Mesenchymal stem cell (in vitro differentiated cells and primary cell): ENCODE results near the gene SMIM45.
A peak's percentile ranks its signal among the peaks of the same experiment; 100 is the strongest.
"Not testable (repeated sequence)": the region's sequence is repeated elsewhere in the genome, so short reads cannot be mapped to it uniquely, and the experiment has no call there.

Experiments used
- DNase-seq: peaks from one replicate; pipeline ENCODE4 v3.0.0-alpha.2; 2013
- H2AFZ ChIP-seq: one replicate; pipeline ENCODE4 v1.6.1; 2013; ENCODE audit warnings: low read depth, mild to moderate bottlenecking, control low read depth, inconsistent platforms, low read length, moderate library complexity
- H2AK5ac ChIP-seq: 2 replicates; pipeline ENCODE4 v1.6.1; 2013; ENCODE audit warnings: low read length, moderate library complexity, mild to moderate bottlenecking, inconsistent platforms; ENCODE audit not compliant: severe bottlenecking
- H2BK120ac ChIP-seq: one replicate; pipeline ENCODE4 v1.6.1; 2013; ENCODE audit warnings: low read depth, mild to moderate bottlenecking, inconsistent platforms, low read length, moderate library complexity
- H2BK12ac ChIP-seq, 2 experiments: one replicate each; pipeline ENCODE4 v1.6.1; 2013; ENCODE audit warnings: inconsistent platforms in 2 of 2, low read length in 2 of 2, mild to moderate bottlenecking in 2 of 2, moderate library complexity in 2 of 2, control low read depth in 1 of 2
- H2BK15ac ChIP-seq: one replicate; pipeline ENCODE4 v1.6.1; 2013; ENCODE audit warnings: mild to moderate bottlenecking, low read depth, inconsistent platforms; ENCODE audit not compliant: poor library complexity, severe bottlenecking
- H2BK5ac ChIP-seq: 2 replicates; pipeline ENCODE4 v1.6.1; 2013; ENCODE audit warnings: low read depth, mild to moderate bottlenecking, low read length, control low read depth, inconsistent platforms; ENCODE audit not compliant: poor library complexity, severe bottlenecking
- H3K14ac ChIP-seq, 2 experiments: one replicate each; pipeline ENCODE4 v1.6.1; 2013; ENCODE audit warnings: inconsistent platforms in 2 of 2, low read length in 2 of 2, control low read depth in 1 of 2, mild to moderate bottlenecking in 1 of 2, moderate library complexity in 1 of 2
- H3K18ac ChIP-seq, 2 experiments: one replicate each; pipeline ENCODE4 v1.6.1; 2013; ENCODE audit warnings: inconsistent platforms in 2 of 2, low read length in 2 of 2, control low read depth in 1 of 2, low read depth in 1 of 2, mild to moderate bottlenecking in 1 of 2
- H3K23ac ChIP-seq, 2 experiments: one replicate each; pipeline ENCODE4 v1.6.1; 2013; ENCODE audit warnings: inconsistent platforms in 2 of 2, low read length in 2 of 2, mild to moderate bottlenecking in 2 of 2, moderate library complexity in 2 of 2, control low read depth in 1 of 2
- H3K27ac ChIP-seq: 2 replicates; pipeline ENCODE4 v1.5.1; 2013; ENCODE audit warnings: mild to moderate bottlenecking, moderate library complexity, low read length, control low read depth, inconsistent platforms; ENCODE audit not compliant: poor library complexity, severe bottlenecking
- H3K27me3 ChIP-seq, 2 experiments: 2 replicates each; pipeline versions ENCODE4 v1.6.1 to v1.7.0; 2013; ENCODE audit warnings: low read length in 2 of 2, mild to moderate bottlenecking in 2 of 2, moderate library complexity in 2 of 2, control low read depth in 1 of 2, inconsistent platforms in 1 of 2; ENCODE audit not compliant: control insufficient read depth in 1 of 2, insufficient read depth in 1 of 2
- H3K36me3 ChIP-seq, 2 experiments: 2 replicates each; pipeline versions ENCODE4 v1.6.1 to v1.7.0; 2013; ENCODE audit warnings: low read length in 2 of 2, control low read depth in 1 of 2, inconsistent platforms in 1 of 2, low read depth in 1 of 2, mild to moderate bottlenecking in 1 of 2; ENCODE audit not compliant: insufficient read depth in 2 of 2, control insufficient read depth in 1 of 2
- H3K4ac ChIP-seq, 2 experiments: one replicate each; pipeline ENCODE4 v1.6.1; 2013; ENCODE audit warnings: inconsistent platforms in 2 of 2, low read length in 2 of 2, mild to moderate bottlenecking in 2 of 2, moderate library complexity in 2 of 2, control low read depth in 1 of 2, low read depth in 1 of 2
- H3K4me1 ChIP-seq: 2 replicates; pipeline ENCODE4 v1.6.1; 2013; ENCODE audit warnings: low read depth, low read length, control low read depth; ENCODE audit not compliant: control insufficient read depth, insufficient read depth
- H3K4me2 ChIP-seq: 2 replicates; pipeline ENCODE4 v1.6.1; 2013; ENCODE audit warnings: low read length, mild to moderate bottlenecking, inconsistent platforms; ENCODE audit not compliant: poor library complexity, severe bottlenecking
- H3K4me3 ChIP-seq, 2 experiments: 2 replicates each; pipeline versions ENCODE4 v1.5.1 to v1.7.0; 2013; ENCODE audit warnings: low read length in 2 of 2, mild to moderate bottlenecking in 2 of 2, control low read depth in 1 of 2, low read depth in 1 of 2; ENCODE audit not compliant: insufficient read depth in 1 of 2
- H3K79me1 ChIP-seq: replicated peaks from 2 replicates; pipeline ENCODE4 v1.6.1; 2013; ENCODE audit warnings: mild to moderate bottlenecking, control low read depth, low read length, inconsistent platforms; ENCODE audit not compliant: poor library complexity, severe bottlenecking
- H3K9ac ChIP-seq: 2 replicates; pipeline ENCODE4 v1.7.0; 2013; ENCODE audit warnings: mild to moderate bottlenecking, low read length, moderate library complexity
- H3K9me3 ChIP-seq: 2 replicates; pipeline ENCODE4 v1.7.0; 2013; ENCODE audit warnings: mild to moderate bottlenecking, low read length; ENCODE audit not compliant: control insufficient read depth
- H4K8ac ChIP-seq: one replicate; pipeline ENCODE4 v1.6.1; 2013; ENCODE audit warnings: inconsistent platforms, mild to moderate bottlenecking, low read length, moderate library complexity
- H4K91ac ChIP-seq: one replicate; pipeline ENCODE4 v1.6.1; 2013; ENCODE audit warnings: mild to moderate bottlenecking, low read length, inconsistent platforms
- WGBS: methylation state at CpG from one replicate; pipeline ENCODE4 v1.1.7; 2013; ENCODE audit warnings: mixed read lengths; 5-methylcytosine and 5-hydroxymethylcytosine counted together

The SMIM45 gene

DNA sequence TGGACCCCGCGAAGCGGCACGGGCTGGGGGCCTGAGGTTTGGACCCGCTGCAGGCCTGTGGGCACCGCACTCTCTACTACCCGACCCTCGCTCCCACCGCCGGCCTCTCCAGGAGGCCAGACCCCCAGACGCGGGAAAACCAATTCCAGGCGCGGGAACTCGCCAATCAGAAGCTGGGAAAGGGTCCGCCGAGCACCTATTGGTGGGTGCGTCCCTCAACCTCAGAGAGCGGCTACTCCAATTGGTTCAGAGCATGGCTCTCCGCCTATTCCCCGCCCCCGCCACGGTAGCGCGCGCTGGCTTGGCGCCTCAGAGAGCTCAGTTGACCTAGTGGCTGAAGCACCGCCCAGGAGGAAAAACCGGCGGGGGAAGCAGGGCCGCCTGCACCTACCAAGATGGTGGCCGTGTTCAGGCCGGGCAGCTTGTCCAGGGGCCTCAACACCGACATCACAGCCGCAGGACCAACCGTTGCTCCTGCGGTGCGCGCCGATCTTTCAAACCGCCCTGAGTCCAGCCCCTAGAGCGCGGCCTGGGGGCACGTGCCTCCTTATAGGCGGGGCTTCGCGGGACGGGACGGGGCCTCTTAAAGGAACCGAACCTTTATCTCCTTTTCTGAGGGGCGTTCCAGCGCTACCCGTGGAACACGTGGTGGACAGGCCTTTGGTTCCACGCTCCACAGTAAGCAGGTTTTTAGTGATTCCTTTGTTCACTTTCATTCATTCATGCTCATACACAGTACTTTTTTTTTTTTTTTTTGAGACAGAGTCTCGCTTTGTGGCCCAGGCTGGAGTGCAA is 5.1 kb upstream of the SMIM45 start, which contains the start of gene CENPM:
TSS of gene CENPM (minus strand) at position 524 of the 795 bp plus-strand sequence. CDS start at position 448, 76 bp downstream.
- no peak within 1 kb of the TSS for H2BK120ac ChIP-seq
- no peak within 1 kb of the TSS for H3K23ac ChIP-seq
- H3K4me3 ChIP-seq = peak within 1 kb of the TSS; percentile 87 to 95
- no peak within 1 kb of the TSS for H3K27ac ChIP-seq
- peak within 1 kb of the TSS; percentile 54 for H4K8ac ChIP-seq
- H3K18ac ChIP-seq = peak within 1 kb of the TSS in 1 of 2 experiments; percentile 42
- peak within 1 kb of the TSS in 1 of 2 experiments; percentile 27 for H3K4ac ChIP-seq
- peak within 1 kb of the TSS; percentile 39 for H4K91ac ChIP-seq
- peak within 1 kb of the TSS; percentile 95 for H2AFZ ChIP-seq
- no peak within 1 kb of the TSS for H2BK12ac ChIP-seq
- H3K9ac ChIP-seq = peak within 1 kb of the TSS; percentile 80
- H3K79me1 ChIP-seq = peaks cover 5% of the 10 kb centered on the region
- peak within 1 kb of the TSS; percentile 83 for H3K4me2 ChIP-seq
- peaks cover 0 to 7% of the 10 kb centered on the region in 2 experiments for H3K27me3 ChIP-seq
- peaks cover 15% of the 10 kb centered on the region for H3K4me1 ChIP-seq
- peaks cover 0 to 4% of the 10 kb centered on the region in 2 experiments for H3K36me3 ChIP-seq
- WGBS = 2% methylated on average over 56 of the region's 56 CpGs
- peak within 1 kb of the TSS; percentile 58 for H2BK15ac ChIP-seq
- no peak within 1 kb of the TSS for H3K14ac ChIP-seq
- H2AK5ac ChIP-seq = no peak within 1 kb of the TSS
- H2BK5ac ChIP-seq = no peak within 1 kb of the TSS
- DNase-seq = peak; percentile 97
- no peaks in the 10 kb centered on the region for H3K9me3 ChIP-seq

DNA sequence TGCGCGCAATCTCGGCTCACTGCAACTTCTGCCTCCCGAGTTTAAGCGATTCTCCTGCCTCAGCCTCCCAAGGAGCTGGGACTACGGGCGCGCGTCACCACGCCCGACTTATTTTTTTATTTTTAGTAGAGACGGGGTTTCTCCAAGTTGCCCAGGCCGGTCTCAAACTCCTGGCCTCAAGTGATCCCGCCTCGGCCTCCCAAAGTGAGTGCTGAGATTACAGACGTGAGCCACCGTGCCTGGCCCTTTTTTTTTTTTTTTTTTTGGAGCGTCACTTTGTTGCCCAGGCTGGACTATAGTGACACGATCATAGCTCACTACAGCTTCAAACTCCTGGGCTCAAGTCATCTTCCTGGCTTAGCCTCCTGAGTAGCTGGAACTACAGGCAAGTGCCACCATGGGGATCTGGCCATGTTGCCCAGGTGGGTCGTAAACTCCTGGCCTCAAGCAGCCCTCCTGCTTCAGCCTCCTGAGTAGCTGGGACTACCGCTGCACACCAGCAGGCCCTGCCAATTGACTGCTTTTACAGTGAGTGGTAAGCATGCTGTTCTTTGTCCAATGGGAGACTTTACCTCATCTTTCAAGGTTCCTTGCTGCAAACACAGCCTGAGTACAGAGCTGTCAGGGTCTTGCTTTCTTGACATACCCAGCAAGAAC is 4.4 kb upstream of the SMIM45 start:
- 91% methylated on average over 21 of the region's 21 CpGs for WGBS
- DNase-seq = no peak
- peak overlapping the region; percentile 58 for H2BK15ac ChIP-seq
- H2BK5ac ChIP-seq = no peak overlapping the region
- H3K4ac ChIP-seq = no peak overlapping the region
- H3K79me1 ChIP-seq = peaks cover 5% of the 10 kb centered on the region
- H3K36me3 ChIP-seq = peaks cover 0 to 4% of the 10 kb centered on the region in 2 experiments
- peak overlapping the region; percentile 54 for H4K8ac ChIP-seq
- H2BK120ac ChIP-seq = no peak overlapping the region
- H2BK12ac ChIP-seq = no peak overlapping the region
- H3K18ac ChIP-seq = no peak overlapping the region
- H3K4me2 ChIP-seq = no peak overlapping the region
- H3K9ac ChIP-seq = peak overlapping the region; percentile 80
- H4K91ac ChIP-seq = peak overlapping the region; percentile 23
- peak overlapping the region in 1 of 2 experiments; percentile 95 for H3K4me3 ChIP-seq
- no peak overlapping the region for H3K27ac ChIP-seq
- H3K23ac ChIP-seq = no peak overlapping the region
- peaks cover 21% of the 10 kb centered on the region for H3K4me1 ChIP-seq
- no peaks in the 10 kb centered on the region for H3K9me3 ChIP-seq
- peaks cover 0 to 14% of the 10 kb centered on the region in 2 experiments for H3K27me3 ChIP-seq
- H3K14ac ChIP-seq = no peak overlapping the region
- peak overlapping the region; percentile 46 for H2AFZ ChIP-seq
- H2AK5ac ChIP-seq = no peak overlapping the region

GRCh38 chr22:41948142-41948541 is 3.8 kb upstream of the SMIM45 start:
- peaks cover 5% of the 10 kb centered on the region for H3K79me1 ChIP-seq
- no peak overlapping the region for H4K91ac ChIP-seq
- 95% methylated on average over 1 of the region's 2 CpGs for WGBS
- H3K27ac ChIP-seq = no peak overlapping the region
- peaks cover 0 to 20% of the 10 kb centered on the region in 2 experiments for H3K27me3 ChIP-seq
- H3K14ac ChIP-seq = no peak overlapping the region
- DNase-seq = no peak
- no peak overlapping the region for H3K23ac ChIP-seq
- H2BK15ac ChIP-seq = no peak overlapping the region
- no peaks in the 10 kb centered on the region for H3K9me3 ChIP-seq
- no peak overlapping the region for H3K4ac ChIP-seq
- peaks cover 25% of the 10 kb centered on the region for H3K4me1 ChIP-seq
- peaks cover 0 to 4% of the 10 kb centered on the region in 2 experiments for H3K36me3 ChIP-seq
- H2BK5ac ChIP-seq = no peak overlapping the region
- no peak overlapping the region for H3K9ac ChIP-seq
- no peak overlapping the region for H3K18ac ChIP-seq
- H2BK120ac ChIP-seq = no peak overlapping the region
- no peak overlapping the region for H2AFZ ChIP-seq
- no peak overlapping the region for H2BK12ac ChIP-seq
- H2AK5ac ChIP-seq = no peak overlapping the region
- no peak overlapping the region for H3K4me2 ChIP-seq
- H4K8ac ChIP-seq = no peak overlapping the region
- H3K4me3 ChIP-seq = no peak overlapping the region

DNA sequence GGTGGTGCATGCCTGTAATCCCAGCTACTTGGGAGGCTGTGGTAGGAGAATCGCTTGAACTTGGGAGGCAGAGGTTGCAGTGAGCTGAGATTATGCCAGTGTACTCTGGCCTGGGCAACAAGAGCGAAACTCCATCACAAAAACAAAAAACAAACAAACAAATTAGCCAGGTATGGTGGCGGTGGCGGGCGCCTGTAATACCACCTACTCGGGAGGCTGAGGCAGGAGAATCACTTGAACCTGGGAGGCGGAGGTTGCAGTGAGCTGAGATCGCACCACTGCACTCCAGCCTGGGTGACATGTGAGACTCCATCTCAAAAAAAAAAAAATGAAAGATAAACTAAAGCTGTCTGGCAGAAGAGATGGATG is 3.0 kb upstream of the SMIM45 start:
- not testable (repeated sequence) for H2BK15ac ChIP-seq, H3K9ac ChIP-seq, H2AFZ ChIP-seq, H2AK5ac ChIP-seq, H2BK12ac ChIP-seq, DNase-seq, H2BK120ac ChIP-seq, H3K4me2 ChIP-seq, H3K14ac ChIP-seq, H3K4me3 ChIP-seq, H3K27ac ChIP-seq, H3K23ac ChIP-seq, H2BK5ac ChIP-seq, H4K8ac ChIP-seq, H4K91ac ChIP-seq, H3K36me3 ChIP-seq, H3K4ac ChIP-seq, H3K79me1 ChIP-seq, H3K18ac ChIP-seq, H3K9me3 ChIP-seq
- Histone ChIP-seq H3K4me1 (peaks cover 23% of the 10 kb centered on the region), H3K27me3 (peaks cover 0 to 22% of the 10 kb centered on the region in 2 experiments)
- 95% methylated on average over 8 of the region's 8 CpGs for WGBS
